NCI-H748 treated with DMSO at 0.1 percent for 48 hours (cell line): Measurements from ENCODE around the gene EIF4G3.
"Not testable (repeated sequence)": the region's sequence is repeated elsewhere in the genome, so short reads cannot be mapped to it uniquely, and the experiment has no call there.

Experiments
- DNase-seq: peaks from one replicate; lab custom pipeline; 2025; lab: John Stamatoyannopoulos, UW

The EIF4G3 gene

GRCh38 chr1:21067551-21068227 is 109.0 kb downstream of the EIF4G3 start:
- no peak for DNase-seq

GRCh38 chr1:21066356-21067012 is 110.2 kb downstream of the EIF4G3 start:
- DNase-seq = no peak

- DNase-seq = no peak
These were observed 110.8 kb downstream of the EIF4G3 start for GRCh38 chr1:21065851-21066250.

DNA sequence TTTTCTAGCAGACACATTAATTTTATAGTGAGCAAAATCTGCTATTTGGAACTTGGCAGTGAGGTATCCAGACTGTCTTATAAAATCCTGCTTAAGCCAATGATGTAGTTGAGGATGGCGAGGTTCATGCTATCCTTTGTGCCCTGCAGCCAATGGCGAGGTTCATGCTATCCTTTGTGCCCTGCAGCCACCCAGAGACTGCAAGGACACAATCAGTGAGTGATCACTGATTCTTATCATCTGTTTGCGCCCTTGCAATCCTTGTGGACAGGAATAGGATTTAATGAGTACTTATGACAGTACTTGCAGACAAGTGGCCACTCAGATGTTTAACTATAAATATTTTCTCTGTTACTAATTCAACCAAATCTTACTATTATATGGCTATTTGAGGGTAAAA is 112.6 kb downstream of the EIF4G3 start:
- no peak for DNase-seq

GRCh38 chr1:21060523-21060922 is 116.2 kb downstream of the EIF4G3 start:
- DNase-seq = no peak

- no peak for DNase-seq
These were observed 117.7 kb downstream of the EIF4G3 start for GRCh38 chr1:21059021-21059420.

DNA sequence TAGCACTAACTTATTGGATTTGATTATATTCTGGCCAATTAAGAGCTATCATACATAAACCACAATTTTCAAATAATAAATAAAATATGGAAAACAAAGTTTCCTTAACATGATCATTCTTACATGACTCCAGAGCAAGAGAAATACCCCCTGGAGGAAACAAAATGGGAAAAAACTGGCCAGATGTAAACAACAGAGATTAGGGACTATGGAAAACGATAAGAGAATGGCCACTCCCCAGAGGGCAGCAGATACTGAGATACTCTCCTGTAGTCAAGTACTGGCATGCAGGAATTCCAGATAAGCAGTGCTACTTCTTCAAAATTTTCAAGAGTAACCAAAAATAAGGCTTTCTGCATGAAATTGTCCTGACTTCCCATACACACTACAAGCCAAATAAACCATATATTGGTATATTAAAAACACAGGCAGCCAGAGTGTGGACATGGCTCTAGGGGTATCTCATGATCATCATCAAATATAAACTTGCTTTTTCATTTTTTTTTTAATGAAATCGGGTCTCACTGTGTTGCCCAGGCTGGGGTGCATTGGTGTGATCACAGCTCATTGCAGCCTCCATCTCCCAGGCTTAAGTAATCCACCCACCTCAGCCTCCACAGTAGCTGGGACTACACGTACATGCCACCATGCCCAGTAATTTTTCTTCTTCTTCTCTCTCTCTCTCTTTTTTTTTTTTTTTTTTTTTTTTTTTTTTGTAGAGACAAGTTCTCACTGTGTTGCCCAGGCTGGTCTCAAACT is 118.5 kb downstream of the EIF4G3 start:
- DNase-seq = no peak

GRCh38 chr1:21053189-21053928 is 123.3 kb downstream of the EIF4G3 start:
- DNase-seq = not testable (repeated sequence)

DNA sequence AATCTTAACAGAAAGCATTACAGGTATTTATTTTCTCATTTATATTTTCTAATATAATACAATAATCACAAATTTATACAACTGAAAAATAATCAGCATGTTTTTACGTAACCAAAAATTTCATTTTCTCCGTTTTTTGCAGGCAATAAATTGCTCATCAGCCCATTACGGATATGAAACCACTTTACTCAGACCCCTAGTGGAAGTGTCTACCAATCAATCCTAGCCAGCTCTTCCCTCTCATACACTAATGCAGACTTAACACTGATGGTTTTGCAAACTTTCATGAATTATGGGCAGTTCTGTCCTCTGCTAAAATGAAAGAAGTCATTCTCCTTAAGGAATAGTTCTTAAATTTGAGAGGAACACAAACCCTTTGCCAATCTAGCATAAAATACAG is 124.7 kb downstream of the EIF4G3 start:
- DNase-seq = no peak

DNA sequence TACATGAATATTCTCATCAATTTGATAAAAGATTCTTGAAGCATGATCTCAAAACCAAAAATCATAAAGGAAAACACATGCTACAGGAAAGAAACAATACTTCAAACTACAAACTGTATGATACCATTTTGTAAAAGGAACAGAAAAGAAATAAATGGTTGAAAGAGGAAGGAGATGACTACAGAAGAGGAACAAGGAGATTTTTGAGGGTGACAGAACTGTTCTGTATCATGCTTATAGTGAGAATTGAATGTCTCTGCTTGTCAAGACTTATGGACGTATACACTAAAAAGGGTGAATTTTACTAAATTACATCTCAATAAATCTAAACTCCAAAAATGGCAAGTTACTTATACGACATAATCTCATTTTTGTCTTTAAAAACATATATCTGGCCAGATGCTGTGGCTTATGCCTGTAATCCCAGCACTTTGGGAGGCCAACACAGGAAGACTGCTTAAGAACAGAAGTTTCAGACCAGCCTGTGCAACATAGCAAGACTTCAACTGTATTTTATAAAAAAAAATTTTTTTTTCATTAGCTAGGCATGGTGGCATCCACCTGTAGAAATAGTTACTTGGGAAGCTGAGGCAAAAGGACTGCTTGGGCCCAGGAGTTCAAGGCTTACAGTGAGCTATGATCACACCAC is 125.4 kb downstream of the EIF4G3 start:
- no peak for DNase-seq

DNA sequence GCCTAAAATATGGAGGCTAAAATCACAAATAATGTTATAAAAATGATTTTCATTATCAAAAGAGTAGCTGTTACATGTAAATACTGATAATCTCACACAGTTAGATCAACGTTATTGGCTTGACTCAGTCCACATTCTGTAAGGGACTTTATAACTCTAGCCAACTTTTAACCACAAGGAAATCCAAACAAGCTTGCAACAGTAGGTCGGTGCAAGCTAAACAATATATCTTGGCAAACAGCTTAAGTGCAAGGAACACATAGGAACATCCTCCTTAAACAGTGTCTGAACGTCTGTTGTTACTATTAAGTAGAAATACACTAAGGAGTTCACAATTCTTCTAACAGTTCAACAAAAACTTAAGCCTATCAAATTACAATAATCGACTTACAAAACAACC is 126.7 kb downstream of the EIF4G3 start:
- no peak for DNase-seq

DNA sequence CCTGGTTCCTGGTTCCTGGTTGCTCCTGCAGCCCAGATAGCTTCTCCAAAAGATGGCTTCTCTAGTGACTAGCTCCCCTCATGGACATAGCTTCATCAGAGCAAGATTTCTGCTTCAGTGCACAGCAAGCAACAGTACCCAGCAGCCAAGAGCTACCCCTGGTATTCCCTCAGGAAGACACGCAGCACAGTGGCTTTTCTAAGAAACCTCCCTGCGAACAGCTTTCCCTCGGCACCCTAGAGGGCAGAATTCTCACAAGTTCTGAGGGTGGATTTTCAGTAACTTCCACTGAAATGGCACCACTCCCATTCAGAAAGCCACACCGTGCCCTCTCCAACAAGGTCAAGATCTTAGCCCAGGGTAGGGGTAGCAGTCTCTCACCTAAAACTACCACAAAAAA is 128.2 kb downstream of the EIF4G3 start:
- no peak for DNase-seq

GRCh38 chr1:21046132-21046531 is 130.6 kb downstream of the EIF4G3 start:
- DNase-seq = no peak

DNA sequence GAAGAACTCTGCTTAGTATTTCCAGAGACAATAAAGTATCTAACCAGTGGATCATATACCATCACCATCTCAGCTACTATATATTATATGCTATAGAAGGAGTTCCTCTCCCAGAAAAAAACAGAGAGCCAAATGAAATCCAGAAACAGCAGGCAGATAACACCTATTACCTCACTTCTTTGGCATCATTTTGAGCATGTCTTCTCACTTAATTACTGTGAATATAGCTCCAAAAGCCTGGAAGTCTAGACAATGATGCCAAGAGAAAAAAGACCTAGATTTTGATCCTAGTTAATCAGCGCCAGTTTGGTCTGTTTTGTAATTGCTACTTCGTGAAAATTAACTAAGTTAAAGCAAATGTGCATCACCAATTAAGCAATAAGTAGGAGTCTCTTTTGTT is 131.3 kb downstream of the EIF4G3 start:
- DNase-seq = no peak

DNA sequence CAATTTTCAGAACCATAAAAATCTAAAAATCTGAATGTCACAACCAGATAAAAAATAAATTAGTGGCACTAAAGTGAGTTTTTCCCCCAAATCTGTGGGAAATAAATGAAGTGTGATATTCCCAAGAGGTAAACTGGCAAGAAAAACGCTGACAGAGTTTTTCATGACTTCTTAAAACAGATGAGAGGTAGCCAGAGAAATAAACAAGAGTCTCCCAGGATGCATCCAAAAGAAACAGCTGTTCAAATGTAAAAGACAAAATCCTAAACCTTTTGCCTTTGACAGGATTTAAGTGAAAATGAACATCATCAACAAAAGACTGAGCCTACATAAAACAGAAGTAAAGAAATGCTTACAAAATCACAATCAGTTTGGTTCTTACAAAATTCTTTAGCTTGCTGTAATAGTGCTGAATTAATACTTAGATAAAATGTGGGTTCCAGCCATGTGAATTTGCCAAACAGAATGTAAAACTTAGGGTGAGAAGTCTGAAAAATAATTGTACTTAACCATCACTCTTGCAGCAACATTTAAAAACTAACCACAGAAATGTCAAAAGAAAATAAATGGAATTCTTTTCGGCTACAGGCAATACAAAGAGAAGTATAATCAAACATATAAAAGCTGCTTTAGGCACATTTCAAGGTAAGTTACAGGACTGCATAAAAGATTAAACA is 133.6 kb downstream of the EIF4G3 start:
- DNase-seq = no peak

DNA sequence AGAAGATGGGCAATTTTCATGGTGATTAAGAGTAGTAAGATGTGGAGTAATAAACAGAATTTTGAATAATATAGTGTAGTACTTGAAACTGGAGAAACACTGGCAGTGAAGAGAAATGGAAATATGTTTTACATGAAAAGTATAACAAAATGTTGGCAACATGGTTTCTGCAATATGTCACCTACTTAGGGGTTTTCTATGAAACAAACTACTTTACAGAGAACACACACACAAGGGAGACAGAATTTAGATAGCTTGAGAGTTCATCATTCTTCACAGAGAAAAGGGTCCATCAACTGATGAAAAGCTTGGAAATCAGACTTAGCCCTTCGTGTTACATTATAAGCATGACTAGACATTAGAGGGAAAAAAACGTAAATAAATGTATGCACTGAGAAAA is 135.2 kb downstream of the EIF4G3 start:
- no peak for DNase-seq

DNA sequence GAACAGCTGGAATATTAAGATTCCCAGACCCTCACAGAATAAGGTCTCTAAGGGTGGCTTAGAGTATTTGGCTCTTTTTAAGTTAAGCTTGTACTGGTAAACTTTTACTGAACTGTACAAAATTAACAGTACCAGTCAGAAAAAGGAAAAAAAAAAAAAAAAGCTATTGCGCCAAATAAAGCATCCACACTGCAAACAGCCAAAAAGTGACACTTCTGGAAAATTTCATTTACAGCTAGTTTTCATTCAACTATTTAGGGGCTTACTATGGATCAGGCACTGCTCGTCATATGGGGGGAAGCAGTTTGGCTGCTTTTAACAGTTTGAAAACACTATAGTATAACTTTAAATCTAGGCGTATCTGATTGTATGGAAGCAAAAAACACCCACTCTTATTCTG is 139.6 kb downstream of the EIF4G3 start:
- DNase-seq = no peak

- no peak for DNase-seq
These were observed 140.9 kb downstream of the EIF4G3 start for GRCh38 chr1:21035794-21036193.

DNA sequence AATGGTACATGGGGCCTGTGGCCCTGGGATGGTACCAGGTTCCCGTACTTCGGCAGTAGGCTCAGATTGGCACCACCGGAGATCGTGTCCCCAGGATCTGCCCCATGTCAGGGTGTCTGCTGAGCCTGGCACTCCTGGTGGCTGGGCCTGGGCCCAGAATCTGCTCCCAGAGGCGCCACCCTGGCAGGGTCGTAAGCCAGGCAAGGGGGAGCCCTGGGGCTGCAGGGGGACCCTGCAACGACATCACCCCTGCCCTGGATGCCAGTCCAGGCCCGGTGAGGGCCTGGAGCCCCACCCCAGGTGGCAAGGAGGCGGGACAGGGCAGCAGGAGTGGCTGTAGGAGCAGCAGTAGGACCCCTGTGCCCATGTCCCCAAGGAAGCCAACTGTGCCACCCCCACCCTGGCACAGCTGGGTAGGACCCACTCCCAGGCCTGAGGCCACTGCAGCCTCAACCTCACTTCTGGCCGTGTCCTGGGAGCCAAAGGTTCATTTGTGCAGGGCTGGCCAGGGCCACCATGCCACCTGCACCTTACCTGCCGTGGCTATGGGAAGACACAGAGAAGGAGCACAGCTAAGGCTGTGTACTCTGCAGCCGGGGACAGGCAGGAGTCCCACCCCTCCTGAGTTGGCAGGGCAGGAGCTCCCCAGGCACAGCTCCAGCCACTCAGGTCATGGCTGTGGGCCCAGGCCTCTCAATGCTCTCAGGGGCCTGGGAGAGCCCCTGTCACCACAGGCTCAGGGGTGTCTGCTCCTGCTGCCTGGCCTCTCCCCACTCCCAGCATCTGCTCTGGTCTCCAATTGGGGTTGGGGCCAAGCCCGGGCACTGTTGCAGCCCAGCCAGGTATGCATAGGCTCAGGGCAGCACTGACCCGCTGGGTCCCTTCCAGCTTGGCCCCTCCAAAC is 141.7 kb downstream of the EIF4G3 start:
- no peak for DNase-seq

GRCh38 chr1:21032741-21033140 is 144.0 kb downstream of the EIF4G3 start:
- DNase-seq = no peak
